Stimulated activated CD8-positive, alpha-beta memory T cell treated with anti-CD3 and anti-CD28 coated beads, Interleukin-12 subunit alpha, Interleukin-12 subunit beta, amount 100 ng/mL, for 24 hours (primary cell): Measurements from ENCODE around the gene SLC30A1.
"Not testable (repeated sequence)": the region's sequence is repeated elsewhere in the genome, so short reads cannot be mapped to it uniquely, and the experiment has no call there.

Experiments
- DNase-seq: peaks from one replicate; pipeline ENCODE4 v3.0.0-alpha.2; 2020; ENCODE audit errors: extremely low read depth

Gene SLC30A1, protein sequence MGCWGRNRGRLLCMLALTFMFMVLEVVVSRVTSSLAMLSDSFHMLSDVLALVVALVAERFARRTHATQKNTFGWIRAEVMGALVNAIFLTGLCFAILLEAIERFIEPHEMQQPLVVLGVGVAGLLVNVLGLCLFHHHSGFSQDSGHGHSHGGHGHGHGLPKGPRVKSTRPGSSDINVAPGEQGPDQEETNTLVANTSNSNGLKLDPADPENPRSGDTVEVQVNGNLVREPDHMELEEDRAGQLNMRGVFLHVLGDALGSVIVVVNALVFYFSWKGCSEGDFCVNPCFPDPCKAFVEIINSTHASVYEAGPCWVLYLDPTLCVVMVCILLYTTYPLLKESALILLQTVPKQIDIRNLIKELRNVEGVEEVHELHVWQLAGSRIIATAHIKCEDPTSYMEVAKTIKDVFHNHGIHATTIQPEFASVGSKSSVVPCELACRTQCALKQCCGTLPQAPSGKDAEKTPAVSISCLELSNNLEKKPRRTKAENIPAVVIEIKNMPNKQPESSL

DNA sequence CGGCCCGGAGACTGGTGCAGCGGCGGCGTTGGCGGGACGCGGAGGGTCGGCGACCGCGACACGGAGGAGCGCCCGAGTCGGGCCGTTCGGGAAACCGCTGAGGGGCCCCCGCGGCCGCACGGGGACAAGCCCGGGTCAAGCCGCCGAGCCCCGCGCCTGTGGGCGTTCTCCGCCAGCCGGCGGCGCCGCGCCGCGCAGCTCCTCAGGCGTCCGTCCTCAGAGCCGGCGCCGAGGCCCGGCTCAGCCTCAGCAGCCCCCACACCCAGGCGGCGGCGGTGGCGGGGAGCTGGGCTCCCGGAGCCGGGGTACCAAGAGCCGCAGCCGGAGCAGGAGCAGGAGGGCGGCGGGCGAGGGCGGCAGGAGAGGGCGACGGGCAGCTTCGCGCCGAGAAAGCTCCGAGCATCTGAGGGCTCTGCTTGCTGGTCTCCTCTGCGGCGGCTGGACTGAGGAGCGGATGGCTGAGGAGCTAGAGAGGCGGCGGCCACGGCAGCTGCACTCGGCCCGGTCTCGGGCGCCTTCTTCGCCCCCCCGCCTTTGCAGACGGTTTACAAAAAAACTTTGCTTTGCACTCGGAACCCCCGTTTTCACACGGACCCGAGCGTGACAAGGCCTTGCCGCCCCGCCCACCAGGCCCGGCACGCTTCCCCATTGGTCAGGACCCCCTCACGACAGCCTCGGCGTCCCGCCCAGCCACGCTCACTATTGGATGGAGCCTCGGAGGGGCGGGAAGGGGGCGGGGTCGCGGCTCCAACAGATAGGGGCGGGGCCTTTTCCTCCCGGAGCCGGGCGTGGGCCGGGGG, at the start of gene SLC30A1:
TSS of gene SLC30A1 (minus strand) at position 522 of the 800 bp plus-strand sequence. CDS start 549 bp downstream, outside the sequence.
- peak; percentile 99 for DNase-seq

DNA sequence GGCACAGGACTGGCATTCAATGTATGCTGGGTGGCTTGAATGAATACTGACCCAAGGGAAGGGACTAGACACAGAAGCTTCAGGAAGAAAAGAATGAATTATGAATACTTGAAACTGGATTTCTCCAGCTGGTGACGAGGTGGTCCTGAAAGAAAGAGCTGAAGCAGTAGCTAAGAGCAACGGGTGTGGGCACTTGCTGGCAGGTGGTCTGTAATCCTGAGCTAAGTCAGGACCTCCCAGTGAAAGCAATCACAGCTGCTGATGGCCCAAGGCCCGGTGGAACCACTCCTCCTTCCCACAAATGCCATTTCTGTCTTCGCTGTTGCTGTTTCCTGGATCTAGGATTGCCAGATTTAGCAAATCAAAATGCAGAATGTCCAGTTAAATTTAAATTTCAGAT, 49.5 kb upstream of the SLC30A1 start:
- DNase-seq = no peak

DNA sequence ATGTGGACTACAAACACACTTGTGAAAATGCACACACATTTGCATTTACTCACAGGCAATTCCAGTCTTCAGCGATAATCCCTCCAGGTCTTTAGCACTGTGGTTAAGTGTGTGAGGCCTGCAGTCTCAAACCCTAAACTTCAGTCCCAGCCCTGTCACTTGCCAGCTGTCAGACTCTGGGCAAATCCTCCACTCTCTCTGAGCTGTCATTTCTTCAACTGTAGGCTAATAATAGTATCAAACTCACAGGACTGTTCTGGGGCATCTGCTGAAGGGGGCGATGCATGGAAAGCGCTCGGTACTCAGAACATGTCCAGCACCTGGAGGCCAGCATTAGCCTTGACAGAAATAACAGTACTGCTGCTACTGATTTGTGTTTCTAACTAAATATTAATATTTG, 48.3 kb upstream of the SLC30A1 start:
- no peak for DNase-seq

DNA sequence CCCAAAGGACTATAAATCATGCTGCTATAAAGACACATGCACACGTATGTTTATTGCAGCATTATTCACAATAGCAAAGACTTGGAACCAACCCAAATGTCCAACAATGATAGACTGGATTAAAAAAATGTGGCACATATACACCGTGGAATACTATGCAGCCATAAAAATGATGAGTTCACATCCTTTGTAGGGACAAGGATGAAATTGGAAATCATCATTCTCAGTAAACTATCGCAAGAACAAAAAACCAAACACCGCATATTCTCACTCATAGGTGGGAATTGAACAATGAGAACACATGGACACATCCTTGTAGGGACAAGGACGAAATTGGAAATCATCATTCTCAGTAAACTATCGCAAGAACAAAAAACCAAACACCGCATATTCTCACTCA, 46.9 kb upstream of the SLC30A1 start:
- not testable (repeated sequence) for DNase-seq

DNA sequence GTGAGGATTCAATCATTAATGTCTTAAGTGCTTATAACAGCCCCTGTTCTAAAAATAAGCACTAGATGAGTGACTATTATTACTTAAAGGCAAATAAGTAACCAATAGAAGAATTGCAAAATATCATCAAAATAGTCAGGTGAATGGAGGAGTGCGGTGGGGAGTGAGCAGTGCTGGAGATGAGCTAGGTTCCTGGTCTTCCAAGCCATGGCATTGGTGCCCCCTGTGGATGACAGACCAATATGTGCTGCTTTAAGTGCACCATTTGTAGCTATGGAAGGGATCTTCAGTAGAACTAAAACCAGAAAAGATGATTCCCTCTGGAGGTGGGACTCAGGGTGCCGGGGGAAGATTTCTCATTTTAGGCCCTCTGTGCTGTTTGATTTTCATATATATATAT, 46.1 kb upstream of the SLC30A1 start:
- no peak for DNase-seq

DNA sequence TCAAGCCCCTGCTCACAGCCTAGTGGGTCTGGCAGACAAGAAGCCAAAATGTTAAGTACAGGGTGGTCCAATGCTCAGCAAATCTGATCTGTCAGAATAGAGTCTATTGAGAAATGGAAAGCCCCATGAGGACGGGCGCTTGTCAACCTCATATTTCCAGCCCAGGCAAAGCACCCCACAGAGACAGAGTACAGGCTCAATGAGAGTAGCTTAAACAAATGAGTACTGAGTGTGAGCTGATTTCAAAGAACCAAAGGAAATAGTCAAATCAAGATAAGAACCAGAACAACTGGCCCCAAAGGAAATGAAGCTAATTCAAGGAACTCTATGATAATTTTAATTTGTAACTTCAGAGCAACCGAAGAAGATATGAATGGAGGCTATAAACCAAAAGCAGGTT, 44.6 kb upstream of the SLC30A1 start:
- DNase-seq = no peak

DNA sequence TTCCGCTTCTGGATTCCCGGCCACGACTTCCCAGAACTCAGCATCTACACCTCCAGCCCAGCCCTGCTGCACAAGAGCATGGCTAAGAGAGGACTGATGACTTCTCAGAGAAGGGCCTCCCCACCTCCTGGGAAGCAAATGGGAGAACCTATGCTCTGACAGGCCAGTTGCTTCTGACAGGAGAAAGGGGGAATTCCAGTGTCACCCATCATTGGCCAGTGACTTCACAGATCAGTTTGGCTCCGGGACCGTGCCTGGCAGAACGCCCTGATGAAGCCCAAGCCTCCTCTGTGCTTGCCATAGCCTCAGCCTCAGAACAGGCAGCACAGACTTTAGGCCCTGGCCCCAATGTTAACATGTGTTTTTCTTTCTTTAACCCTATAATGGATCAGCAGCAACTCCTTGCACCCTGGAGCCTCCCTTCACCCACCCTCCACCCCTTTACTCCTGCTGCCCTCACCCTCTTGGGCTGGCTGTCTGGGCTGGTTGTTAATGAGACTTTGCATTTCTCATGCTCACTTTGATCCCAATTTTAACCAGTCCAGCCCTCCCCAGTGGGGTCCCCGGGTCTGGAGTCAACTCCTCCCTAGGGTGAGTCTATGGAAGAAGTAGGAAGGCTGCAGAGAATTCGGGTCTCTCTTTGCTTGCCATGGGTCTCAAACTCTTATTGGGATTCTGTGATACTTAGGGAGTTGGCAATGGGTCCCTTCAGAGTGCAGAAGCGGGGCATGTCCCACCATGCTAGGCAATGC, 42.7 kb upstream of the SLC30A1 start:
- no peak for DNase-seq

DNA sequence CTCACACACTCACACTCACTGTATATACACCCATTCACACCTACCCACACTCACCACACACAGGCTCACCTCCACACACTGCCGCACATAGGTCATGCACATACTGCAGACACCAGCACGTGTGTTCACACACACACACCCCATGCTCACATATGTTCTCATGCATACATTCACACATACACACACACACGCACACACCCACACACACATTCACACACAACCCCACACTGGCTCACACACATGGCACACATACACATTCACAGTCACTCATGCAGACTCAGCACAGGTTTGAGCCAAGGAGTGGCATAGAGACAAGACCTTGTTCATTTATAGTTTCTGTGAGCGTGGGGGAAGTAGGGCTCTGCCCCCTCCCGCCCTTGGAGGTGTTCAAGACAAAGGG, 41.1 kb upstream of the SLC30A1 start:
- no peak for DNase-seq

DNA sequence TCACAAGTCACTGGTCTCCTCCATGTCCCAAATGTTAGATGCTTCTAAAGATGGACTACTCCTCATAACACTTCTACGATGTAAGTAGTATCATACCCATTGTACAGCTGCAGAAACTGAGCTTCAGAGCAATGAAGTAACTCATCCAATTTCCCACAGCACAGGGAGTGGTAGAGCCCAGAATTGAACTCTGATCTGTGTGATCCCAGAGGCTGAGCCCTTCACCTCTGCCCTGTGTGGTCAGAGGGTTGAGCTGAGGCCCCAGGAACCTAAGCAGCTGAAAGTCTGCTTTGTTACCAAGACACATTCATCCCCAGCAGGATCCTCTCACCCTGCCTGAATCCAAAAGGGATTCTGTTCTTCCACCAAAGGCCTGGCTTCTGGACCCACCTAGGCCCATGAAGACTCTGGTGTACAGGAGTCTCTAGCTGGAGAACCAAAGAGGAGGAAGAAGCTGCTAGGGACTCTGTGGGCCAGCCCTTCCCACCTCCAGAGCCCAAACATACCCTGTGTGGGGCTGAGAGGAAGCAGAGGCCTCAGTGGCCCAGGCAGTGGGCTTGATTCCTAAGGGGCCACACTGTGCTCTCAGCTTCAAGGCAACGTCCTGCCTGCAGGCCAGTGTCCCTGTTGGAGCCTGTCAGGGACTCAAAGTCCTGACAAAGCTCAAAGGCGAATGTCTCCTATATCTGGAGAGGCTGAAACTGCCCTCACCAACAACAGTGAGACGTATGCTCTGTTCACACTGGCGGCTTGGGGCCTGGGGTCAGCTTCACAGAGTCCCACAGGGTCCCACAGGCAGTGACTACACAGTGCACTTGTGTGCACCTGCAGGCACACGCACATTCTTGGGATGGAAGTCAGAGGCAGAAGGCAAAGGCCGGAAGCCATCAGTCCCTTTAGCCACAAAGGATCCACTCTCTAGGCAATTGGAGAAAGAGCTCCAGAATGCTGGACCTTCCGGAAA, 40.4 kb upstream of the SLC30A1 start:
- no peak for DNase-seq

DNA sequence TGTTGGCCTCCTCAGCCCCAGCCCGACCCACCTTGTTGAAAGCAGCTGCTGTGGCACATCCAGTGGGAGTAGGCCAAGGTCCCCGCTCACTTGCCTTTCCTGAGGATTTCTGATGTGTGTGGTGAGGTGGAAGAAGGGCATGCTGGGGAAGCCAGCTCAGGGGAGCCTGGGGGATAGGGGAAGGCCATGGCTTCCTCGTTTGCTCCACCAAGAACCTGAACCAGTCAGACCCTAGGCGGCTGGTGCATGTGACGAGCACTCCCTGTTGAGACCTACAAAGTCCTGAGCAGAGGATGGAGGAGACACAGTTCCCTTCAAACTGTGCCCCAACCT, 38.0 kb upstream of the SLC30A1 start:
- no peak for DNase-seq

DNA sequence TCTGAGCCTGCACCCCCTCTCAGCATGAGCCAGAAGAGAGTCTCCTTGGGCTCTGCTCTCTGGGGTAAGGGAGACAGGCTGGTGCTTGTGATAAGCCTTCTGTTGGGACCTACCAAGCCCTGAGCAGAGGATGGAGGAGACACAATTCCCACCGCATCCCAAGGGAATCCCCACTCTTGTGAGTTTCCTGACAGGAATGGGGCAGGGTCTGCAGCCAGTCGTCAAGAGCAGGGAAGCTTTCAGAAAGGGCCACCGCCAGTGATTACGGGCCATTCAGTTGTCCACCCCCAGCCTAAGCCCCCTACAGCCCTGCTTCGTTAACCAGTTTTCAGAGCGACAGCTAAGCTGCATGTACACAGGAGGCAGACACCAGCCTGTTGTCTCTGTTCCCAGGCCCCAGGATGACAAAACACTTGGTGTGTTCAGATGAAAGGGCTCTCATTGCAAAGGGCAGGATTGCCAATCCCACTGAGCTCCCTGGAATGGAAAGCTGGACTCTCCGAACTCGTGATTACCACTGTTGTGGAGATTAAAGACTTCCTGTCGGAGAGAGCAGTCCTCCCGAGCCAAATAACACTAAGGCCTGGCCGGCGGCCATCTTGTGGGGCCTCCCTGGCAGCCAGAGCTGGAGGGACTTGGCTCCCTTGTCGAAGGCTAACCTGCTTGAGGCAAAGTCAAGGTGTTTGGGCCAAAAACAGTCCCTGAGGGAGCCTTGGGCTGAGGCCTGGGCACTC, 37.4 kb upstream of the SLC30A1 start:
- no peak for DNase-seq

DNA sequence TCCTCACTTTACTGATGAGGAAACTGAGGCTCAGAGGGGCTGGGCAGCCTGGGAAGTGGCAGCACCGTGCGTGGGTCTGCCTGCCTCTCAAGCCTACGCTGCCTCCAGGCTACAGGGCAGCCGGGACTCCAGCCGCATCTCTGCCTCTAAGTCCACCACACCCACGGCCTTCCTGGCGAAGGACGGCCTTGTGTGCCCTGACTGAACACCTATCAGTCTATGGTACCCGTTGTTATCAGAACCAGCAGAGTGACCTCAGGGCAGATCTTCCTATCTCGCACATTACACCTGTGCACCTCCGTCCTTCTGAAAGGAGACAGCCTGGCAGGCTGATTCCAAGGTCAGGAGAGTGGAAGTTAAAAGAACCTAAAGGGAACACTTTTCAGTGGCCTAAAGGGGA, 35.7 kb upstream of the SLC30A1 start:
- DNase-seq = no peak

DNA sequence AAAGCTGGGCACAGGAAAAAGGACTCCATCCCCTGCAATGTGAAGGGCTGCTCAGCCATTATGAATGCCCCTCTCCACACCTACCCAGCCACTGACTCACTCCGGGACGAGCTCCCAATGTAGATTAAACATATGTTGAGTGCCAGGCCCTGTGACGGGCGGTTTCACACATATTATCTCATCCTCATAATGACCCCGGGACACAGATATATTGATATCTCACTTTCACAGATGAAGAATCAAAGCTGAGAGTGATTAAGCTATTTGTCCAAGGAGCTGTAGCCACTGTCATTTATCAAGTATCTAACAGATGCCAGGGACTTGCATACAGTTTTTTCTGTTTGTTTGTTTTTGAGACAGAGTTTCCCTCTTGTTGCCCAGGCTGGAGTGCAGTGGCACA, 35.0 kb upstream of the SLC30A1 start:
- no peak for DNase-seq

DNA sequence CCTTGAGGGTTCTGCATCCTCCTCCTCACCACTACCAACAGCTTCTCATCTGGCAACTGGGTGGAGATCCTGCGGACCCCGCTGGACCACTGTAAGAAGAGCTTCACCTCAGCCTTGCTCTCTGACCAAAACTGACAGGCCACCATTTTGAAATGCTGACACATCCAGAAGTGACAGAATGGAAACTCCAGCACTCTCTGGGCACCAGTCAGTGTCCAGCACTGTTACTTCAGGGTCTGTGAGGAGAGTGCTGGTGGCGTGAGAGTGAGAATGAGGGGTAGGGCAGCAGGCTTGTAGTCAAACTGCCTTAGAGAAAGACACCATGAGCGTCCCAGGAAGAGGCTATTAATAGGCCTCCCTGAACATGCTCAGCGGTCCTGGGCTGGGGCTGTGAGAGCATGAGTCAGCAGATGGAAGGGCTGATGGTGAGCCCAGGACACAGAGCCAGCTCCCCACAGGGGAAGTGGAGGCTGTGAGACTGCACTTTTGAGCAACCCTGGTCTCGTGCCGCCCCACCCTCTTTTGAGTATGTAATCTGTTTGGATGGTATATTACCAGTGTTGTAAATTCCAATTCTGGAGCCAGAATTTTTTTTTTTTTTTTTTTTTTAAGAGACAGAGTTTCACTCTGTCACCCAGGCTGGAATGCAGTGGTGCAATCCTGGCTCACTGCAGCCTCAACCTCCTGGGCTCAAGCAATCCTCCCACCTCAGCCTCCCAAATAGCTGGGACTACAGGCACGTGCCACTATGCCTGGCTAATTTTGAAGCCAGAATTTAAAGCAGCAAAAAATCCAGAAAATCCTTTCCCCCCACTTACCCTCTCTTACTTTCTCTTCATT, 34.4 kb upstream of the SLC30A1 start:
- DNase-seq = no peak

DNA sequence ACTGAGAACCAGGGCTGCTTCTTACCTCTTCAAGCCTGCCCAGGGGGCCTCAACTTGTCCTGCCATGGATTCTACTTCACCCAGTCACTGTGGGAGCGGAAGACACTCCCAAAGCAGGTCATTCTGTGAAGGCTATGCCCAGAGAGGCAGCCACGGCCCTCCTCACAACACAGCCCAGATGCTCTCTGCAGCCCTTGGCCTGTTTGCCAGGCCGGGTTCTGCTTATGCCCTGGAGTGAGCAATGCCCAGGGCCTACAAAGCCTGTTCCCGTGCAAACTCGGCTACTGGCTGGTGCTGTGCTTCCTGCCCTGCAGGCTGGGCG, 33.8 kb upstream of the SLC30A1 start:
- DNase-seq = no peak

DNA sequence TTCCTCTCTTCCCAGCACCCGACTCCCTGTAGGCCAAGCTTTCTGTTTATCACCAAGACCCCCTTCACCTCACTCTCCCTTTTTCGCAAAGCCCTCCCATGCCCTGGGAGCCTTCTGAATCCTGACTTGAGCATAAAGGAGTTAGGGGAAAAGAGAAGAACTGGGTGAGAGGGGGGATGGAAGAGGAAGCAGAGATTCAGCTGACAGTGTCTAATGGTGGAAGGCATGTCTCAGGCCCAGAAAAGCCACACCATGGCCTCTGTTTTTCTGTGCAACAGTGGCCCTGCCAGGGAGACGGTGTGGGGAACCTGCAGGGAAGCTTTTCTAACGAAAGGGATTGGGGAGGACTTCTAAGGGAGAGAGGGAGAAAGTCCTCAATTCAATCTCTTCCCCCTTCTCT, 32.9 kb upstream of the SLC30A1 start:
- no peak for DNase-seq

DNA sequence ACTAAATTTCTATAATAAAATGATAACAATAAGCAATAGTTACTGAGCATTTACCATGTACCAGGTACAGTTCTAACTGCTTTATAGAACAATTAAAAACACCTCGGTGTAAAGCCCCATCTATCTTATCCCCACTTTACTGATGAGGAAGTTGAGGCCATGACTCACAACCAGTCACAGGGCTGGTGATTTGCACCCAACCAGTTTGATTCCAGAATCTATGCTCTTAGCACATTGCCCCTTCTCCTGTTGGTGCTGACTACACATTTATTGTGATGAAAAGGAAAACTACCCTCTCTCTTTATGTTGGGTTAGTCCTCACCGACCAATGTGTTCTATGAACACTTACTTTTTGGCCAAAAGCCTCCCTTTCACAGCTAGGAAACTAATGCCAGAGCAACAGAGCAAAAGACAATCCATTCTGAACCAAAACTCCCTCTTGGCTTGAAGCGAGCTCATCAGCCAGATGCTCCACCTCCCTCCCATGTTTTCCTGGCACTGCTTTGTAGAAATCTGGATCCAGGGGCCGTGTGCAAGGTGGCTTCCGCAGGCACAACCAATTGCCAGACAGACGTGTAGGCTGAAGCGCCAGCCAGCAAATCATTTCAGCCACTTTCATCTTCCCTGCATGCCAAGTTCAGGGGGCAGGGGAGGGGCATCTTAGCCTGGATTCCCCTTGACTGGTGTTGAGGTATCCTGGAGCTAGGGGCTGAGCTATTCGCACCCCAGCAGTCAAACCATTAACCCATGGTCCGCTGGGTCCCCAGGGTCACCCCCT, 32.0 kb upstream of the SLC30A1 start:
- no peak for DNase-seq

DNA sequence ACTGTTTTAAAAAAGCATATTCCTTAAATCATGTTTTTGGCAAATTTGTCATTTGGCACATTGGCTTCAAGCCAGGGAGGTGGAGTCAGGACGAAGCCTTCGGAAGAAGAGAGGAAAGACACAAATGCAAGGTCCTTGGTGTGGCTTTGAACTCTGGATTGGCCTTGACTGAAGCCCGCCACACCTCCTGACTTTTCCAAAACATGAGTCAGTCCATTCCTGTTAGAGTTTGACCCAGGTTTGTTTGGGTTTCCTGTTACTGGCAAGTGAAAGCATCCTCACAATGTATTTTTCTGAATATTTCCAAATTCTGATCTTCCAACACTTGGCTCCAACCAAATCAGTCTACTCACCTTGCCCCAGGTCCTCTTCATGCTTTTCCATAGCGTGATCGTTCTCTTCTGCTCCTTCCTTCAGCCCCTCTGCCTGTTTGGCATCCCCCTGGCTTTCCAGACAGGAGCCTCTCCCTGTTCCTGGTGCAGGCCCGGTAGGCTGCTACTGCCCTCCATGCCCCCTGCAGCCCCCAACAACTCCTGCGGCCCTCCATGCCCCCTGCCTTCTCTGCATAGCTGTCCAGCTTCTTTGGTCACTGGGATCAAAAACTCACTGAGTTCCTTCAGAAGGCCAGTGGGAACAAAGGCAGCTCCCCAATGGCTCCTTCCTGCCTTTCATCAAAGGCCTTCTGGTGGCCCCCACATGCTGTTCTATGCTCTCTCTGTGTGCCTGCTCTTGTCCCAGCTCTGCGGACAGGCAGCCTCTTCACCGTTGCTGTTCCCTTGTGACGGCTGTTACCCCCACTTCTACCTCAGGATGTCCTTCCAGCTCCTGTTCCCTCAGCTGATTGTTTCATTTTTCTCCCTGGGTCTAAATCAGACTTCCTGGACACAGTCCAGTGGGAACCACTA, 30.4 kb upstream of the SLC30A1 start:
- DNase-seq = no peak
